G401 (cell line): ENCODE data around the gene RNF40. TPM values are rescaled to one million over a fixed set of nuclear protein-coding genes. Genes with fewer than 3 reads are reported as not detected.
A peak's percentile ranks its signal among the peaks of the same experiment; 100 is the strongest.

Source experiments
- DNase-seq: peaks from one replicate; pipeline ENCODE4 v3.0.0-alpha.2; 2015; ENCODE audit warnings: low spot score
- in situ Hi-C: cut with HindIII; loops from 2 replicates; pipeline ENCODE4 v1.10.0; 2016; ENCODE audit warnings: low sequenced_read_pairs, mixed read lengths
- total RNA-seq: library from RNA; depleted of rRNA; stranded (reverse); fragments of >200 nt; shearing (Covaris generic); gene quantifications from 2 replicates; pipeline ENCODE4 v1.2.3, GENCODE V29; 2014

Gene RNF40
- total RNA-seq, 1 experiment from 2014 or later, result 189 TPM

DNA sequence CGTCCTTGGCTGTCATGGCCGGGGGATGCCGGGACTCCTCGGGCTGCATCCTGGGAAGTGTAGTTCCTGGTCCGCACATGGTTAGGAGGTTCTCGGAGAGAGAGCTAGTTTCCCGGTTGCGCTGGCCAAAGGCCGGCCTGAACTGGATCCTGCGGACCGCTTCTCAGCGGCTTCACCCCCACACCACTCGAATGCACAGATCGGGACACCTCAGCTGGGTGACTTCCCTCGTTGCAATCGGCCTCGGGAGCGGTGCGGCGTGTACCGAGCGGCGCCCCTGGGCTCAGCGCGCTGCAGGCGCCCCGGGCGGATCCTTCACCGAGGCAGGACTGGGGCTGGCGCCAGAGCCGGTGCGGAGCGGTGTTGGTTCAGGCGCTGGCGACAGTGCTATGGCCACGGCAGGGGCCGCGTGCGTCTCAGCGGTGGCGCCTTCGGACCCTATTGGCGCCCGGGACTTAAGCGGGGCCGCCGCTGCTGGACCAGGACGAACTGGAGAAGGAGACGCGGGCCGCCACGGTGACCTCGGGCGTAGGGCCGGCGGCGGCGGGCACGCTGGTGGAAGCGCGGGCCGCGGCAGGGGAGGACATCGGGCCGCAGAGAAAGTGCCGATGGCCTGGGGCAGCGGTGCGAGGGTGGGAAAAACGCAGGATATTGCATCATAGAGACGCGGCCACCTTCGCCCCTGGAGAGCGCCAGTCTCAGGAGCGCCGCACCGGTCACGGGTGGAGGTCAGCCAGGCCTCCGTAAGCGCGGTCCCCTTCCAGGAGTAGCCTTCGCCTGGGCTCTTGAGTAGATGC is 13.5 kb downstream of the RNF40 start:
- DNase-seq, result peak; percentile 89
- in situ Hi-C loops, result no loop called here

DNA sequence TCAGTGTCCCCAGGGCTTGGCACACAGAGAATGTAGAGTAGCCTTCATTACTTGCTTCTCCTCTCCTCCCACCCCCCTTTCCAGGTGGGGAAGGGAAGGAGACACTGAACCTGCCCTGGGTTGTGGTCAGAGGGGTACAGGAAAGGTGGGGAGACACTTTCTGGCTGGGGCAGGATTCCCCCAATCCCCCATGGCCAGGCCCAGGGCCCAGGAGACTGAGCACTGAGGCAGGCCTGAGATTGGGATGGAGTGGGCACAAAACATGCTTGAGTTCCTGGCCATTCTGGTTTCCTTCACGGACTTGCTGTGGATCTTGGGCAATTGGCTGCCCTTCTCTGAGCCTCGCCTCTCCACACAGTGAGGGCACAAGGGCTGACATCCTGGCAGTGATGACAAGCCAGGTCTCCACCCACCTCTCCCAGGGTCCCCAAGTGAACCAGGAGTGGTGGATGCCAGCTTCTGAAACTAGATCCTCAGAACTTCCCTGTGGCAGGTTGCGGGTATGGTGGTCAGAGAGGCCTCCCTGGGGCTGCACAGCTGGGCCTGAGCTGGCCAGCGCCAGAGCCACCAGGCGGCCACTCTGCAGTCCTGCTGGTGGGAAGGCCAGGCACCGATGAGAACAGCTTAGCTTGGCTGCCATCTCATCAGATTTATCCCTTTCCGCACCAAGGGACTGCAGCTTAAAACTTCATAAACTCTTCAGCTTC is 15.6 kb downstream of the RNF40 start:
- no peak for DNase-seq
- in situ Hi-C loops, result no loop called here

DNA sequence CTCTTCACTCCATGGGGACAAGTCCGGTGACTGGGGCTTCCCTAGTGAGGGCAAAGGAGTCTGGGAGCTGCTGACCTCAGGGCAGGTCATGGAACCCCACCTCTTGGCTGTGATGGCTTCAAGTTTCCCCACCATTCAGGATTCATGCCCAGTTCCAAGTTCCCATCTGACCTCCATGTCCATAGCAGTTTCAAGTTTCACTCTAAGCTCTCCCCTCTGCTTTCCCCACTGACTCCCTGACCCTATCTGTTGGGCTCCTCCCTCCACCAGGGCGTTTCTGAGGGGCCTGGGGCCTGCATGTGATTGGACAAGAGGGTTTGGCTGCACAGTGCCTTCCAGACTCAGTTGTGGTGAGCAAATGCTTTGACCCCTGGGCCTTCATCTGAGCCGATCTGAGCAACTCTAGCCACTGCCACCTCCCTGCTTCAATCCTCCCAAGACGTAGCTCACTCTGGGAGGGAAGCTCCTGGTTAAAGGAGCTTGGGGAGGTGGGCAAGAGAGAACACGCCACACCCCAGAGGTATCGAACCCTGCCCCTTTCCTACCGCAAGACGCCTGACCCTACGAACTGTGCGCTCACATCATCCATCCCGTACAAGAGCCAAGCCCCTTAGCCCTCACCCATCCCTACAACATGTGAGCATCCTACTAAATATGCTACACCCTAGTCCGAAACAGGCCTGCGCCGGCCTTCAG is 16.6 kb downstream of the RNF40 start:
- DNase-seq, result no peak
- in situ Hi-C loops, result no loop called here

DNA sequence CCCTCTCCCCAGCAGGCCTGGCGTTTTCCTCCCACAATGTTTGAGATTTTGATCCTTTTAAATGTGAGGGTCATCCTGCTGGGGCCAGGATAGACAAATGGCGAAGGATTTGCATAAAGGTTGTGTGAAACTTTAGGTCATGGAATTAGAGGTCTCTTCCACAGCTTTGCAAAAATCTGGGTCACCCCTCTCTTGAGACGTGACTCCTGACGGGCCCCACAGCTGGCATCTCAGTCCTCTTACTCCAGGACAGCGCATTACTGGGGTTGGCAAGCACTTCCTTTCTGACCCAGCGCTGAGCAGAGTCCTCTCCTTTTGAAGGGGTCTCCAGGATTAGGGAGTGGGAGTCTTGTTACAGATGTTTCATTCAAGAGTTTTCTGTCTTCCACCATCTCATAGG is 17.5 kb downstream of the RNF40 start:
- in situ Hi-C loops, result no loop called here
- no peak for DNase-seq

DNA sequence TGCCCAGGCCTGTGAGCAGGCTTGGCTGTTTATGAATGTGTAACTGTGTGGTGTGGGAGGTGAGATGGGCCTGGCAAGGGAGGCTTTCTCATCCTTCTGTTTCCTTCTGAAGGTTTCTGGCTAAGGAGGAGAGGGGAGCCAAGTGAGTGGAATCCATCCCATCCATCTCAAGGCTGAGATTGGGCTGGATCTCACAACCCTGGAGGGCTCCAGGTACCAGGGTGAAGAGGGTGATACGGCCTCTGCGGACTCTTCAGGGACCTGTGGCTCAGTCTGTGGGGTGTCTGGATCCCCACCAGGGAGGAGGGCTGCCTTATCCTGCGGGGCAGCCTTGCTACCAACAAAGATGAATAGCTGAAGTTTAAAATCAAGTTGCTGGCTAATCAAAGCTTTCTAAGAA is 17.9 kb downstream of the RNF40 start:
- in situ Hi-C loops, result loop anchor here (5.0 kb wide), 1 partner anchor 107 kb away; no protein-coding TSS in a partner anchor
- DNase-seq, result no peak

DNA sequence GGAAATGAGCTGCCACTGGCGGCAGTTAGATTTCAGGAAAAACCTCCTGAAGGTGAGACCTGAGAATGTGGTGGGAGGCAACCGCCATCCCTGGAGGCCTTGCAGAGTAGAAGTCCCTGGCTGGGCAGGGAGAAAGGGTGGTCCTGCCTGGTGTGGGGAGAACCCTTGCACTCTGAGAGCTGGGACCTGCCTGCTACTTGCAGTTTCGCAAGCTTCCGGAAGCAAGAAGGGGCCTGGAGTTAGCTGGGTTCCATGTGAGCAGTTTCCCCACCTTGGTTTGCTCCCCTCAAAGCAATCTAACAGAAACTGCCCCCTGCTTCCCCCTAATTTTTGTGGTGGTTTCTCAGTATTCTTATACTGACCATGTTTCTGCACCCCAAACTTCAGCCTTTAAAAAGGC is 18.4 kb downstream of the RNF40 start:
- in situ Hi-C loops, result loop anchor here (5.0 kb wide), 1 partner anchor 107 kb away; no protein-coding TSS in a partner anchor
- no peak for DNase-seq

DNA sequence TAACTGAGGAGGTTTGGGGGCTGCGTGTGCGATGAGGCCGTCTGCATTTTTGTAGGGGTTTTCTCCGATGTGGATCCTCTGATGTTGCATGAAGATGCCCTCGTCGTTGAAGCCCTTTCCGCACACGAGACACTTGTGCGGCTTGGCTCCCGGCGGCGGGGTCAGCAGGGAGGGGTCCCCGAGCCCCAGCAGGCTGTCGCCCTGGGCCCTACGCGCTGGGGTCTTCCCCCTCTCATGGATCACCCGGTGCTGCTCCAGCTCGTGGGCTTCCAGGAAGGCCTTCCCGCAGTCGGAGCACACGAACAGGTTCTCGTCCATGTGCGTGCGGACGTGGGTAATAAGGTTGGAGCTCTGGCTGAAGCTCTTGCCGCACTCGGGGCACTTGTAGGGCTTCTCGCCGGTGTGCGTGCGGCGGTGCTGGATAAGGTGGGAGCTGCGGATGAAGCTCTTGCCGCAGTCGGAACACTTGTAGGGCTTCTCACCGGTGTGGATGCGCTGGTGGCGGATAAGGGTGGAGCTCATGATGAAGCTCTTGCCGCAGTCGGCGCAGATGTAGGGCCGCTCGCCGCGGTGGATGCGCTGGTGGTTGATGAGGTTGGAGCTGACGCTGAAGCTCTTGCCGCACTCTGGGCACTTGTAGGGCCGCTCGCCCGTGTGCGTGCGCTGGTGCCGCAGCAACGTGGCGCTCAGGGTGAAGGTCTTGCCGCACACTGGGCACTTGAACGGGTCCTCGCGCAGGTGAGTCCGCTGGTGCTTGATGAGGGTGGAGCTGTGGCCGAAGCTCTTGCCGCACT is 20.6 kb downstream of the RNF40 start:
- DNase-seq, result no peak
- in situ Hi-C loops, result loop anchor here (5.0 kb wide), 1 partner anchor 105 kb away; no protein-coding TSS in a partner anchor

DNA sequence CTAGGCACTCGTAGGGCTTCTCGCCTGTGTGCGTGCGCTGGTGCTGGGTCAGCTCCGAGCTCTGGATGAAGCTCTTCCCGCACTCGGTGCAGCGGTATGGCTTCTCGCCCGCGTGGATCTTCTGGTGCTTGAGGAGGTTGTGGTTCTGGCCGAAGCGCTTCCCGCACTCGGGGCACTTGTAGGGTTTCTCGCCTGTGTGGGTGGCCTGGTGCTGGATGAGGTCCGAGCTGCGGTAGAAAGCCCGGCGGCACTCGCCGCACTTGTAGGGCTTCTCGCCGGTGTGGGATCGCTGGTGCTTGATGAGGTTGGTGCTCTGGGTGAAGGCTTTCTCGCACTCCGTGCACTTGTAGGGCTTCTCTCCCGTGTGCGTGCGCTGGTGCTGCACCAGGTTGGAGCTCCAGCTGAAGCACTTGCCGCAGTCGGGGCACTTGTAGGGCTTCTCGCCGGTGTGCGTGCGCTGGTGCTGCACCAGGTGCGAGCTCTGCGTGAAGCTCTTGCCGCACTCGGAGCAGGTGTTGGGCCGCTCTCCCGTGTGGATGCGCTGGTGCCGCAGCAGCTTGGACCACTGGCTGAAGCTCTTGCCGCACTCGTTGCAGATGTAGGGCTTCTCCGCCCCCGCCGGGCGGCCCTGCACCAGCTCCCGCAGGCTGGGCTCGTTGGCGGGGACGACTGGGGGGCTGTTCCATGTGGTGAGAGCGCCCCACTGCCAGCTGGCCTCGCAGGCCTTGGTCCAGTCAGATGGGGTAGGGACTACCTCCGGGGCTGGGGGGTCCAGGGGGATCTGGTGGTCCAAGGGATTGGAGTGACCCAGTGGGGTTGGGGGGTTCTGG is 21.4 kb downstream of the RNF40 start:
- in situ Hi-C loops, result loop anchor here (5.0 kb wide), 1 partner anchor 104 kb away; no protein-coding TSS in a partner anchor
- DNase-seq, result no peak

DNA sequence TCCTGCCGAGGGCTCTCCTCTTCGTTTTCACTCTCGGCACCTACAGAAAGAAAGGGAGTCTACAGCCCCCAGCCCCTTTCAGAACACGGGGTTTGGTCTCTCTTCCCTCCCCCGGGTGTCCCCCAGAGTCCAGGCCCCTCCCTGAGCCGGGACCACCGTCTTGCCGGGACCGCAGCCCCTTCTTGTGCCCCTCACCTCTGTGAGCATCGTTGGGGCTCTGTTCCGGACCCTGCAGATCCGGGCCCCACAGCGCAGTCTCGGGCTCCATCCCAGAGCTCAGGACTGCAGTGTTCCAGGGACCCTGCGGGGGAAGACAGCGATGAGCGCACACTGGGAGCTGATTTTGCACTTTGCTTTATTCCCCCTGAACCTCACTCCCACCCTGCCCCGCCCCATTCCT is 22.1 kb downstream of the RNF40 start:
- no peak for DNase-seq
- in situ Hi-C loops, result loop anchor here (5.0 kb wide), 1 partner anchor 103 kb away; no protein-coding TSS in a partner anchor

DNA sequence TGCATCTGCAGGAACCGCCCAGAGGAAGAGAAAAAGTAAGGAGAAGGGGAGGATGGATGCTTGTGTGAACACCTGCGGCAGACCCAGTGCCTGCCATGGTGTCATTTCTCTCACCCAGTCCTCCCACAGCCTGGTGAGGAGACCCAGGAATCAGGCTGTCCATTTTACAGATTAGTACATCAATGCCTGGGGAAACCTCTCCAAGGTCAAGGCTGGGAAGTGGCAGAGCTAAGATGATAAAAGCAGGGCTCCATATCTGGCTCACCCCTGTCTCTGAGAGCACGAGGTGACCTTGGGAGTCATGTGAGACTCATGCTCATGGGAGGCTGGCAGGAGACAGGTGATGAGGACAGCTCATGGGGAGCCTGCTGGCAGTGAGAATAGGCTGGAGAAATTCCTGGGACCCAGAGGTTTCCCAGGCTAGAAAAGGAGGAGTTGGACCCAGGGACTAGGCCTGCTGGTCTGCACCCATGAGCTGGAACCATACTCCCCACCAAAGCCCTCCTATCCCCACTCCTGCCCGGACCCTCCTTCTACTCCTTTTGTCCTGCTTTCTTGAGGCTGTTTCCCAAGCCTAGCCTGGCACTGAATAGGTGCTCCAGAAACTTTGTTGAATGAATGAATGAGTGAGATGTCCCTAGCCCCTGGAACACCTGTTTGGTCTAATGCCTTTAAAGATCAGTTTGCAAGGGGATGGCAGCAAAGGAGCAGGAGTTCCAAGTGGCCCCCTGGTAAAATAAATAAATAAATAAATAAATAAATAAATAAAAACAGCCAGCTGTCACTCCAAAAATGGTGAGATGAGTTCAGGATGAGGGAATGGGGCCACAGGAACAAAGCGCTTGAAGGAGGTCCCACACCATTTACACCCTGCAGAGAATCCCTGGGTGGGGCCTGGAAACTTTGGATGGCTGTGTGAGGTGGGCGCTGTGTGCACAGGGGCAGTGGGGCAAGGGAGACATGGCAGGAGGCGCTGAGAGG is 23.3 kb downstream of the RNF40 start:
- in situ Hi-C loops, result no loop called here
- no peak for DNase-seq

DNA sequence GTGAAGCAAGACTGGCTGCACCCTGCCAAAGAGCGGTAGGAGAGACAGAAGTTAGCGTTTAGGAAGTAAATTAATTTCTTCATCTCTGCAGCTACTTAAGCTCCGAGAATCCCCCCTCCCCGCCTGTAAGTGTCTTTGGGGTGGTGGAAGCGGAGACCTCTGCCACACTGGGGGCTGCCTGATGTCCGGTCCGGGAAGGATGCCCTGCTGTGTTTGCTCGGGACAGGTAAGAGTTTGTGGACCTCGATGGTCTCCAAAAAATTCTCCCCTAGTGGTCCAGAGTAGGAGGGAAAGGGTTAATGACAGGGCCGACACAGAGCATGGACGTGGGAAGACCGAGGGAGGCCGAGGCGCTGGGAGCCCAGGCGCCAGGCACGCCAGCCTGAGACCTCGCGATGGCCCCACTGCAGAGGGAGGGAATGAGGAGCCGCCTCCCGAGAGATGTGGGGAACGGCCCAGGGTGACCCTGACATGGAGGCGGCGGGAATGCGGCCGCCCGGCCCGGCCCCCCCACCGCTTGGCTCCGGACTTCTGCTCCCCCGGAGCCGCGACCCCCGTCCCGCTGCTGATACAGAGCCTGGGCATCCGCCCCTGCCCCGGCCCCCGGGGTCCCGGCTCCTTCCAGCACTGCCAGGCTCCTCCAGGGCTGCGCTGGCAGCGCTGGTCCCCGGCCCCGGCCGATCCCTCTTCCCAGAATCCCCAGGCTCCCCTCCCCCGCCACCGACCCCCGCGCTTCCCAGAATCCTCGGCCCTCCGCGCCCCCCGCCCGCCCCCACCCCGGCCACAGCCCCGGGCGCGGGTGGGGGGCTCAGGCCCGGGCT is 24.2 kb downstream of the RNF40 start:
- in situ Hi-C loops, result no loop called here
- DNase-seq, result no peak

DNA sequence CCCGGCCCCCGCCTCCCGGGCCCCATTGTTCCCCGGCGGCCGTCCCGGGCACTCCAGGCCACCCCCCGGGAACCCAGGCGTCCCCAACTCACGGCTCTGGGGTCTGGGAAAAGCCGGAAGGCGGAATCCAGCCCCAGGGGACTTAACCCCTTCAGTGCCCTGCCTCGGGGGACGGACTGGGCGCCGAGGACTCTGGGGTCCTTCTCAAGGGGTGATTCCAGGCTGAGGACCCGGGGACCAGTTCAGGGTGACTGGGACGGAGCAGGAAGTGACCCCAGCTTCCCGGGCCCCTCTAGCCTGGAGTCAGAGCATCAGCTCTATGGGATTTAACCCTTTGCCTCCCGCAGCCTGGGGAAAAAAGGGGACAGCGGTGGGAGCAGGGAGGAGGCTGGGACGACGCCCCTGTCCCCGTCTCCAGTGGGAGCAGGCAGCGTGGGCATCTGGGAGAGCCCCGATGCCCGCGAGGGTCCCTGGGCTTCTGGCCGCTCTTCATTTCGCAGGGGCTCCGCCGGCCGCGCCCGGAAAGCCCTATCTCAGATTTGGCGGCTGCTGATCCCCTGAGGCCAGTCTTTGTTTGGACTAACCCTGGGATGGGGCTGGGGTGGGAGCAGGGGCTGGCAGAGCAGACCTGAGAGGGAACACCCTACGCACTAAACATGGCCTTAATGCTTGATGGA is 25.0 kb downstream of the RNF40 start, which contains the start of gene ZNF629:
Gene ZNF629 (minus strand): TSS at position 270 of the 677 bp plus-strand sequence. CDS start 2,723 bp downstream, outside the sequence.
- in situ Hi-C loops, result no loop called here
- DNase-seq, result peak; percentile 86

DNA sequence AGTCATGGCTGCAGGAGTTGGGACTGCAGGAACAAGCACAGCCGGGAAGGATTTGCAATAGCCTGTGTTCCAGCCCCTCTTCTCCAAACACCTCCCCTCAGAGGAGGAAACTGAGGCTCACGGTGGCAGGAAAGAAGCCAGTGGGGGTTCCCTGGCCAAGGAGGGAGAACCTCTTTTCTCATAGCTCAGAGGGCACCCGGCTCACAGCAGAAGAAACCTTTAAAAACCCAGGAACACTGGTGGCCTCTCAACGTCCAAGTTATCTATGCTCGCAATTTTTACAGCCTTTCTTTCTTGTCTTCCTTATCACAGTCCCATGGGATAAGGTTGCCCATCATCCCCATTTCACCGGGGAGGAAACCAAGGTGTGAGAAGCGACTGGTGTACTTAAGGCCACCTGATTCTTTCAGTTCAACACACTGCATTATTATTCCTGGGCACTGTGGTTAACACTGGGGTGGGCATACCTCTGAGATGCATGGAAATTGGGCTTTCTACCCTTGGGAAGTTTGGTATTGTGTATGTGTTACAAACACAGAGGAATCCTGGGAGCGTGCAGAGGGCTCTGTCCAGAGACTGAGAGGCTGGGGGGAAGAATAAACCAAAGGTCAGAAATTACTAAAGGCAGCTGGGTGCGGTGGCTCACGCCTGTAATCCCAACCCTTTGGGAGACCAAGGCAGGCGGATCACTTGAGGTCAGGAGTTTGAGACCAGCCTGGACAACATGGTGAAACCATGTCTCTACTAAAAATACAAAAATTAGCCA is 25.7 kb downstream of the RNF40 start:
- DNase-seq, result peak; percentile 59
- in situ Hi-C loops, result no loop called here

DNA sequence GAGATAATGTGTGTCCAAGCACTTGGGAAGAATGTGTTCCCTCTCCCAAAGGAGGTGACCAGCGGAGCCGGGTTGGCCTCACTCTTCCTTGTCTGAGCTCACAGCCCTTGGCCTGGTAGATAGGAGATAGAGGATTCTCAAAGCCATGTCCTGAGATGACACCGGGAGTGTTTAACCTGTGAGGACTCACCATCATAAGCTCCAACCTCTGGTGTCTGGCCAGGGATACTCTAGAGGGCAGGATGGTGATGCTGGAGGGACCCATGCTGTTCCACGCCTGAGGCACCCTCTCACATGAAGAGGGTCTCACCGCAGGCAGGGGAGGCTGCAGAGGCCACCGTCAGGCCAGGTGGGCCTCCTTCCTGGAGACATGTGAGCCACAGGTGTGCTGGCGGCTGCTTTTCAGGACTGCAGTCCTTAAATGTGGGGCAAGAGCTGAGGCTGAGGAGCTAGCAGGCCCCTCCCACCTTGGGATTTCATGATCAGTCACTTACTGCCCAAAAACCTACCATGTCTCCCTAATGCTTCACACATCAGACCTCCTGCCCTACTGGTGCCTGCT is 31.5 kb downstream of the RNF40 start:
- DNase-seq, result no peak
- in situ Hi-C loops, result no loop called here

DNA sequence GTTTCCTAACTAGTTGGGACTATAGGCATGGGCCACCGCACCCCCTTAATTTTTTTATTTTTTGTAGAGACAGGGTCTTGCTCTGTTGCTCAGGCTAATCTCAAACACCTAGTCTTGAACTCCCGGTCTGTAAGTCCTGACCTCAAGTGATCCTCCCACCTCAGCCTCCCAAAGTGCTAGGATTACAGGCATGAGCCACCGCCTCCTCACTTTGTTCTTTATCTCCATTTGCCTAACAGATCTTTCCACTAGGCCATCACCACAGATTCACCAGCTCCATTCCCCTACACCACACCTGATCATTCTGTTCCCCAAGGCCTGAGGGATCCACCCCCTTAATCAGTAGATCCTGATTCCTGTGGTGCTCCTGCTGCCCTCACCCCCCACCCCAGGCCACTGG is 32.5 kb downstream of the RNF40 start:
- DNase-seq, result no peak
- in situ Hi-C loops, result no loop called here
